RWPE1 (cell line): ENCODE measurements around the gene AFF1.

Experiments
- CTCF ChIA-PET: fragments of 350-600 bp; sonication (Branson Sonifier 250); formaldehyde crosslinking; extraction: SDS; loops from one replicate; lab custom pipeline; 2021; lab: Yijun Ruan, JAX
- POLR2A ChIA-PET: fragments of 400-600 bp; formaldehyde crosslinking; extraction: SDS; loops from one replicate; lab custom pipeline; 2020; ENCODE audit warnings: antibody characterized with exemption; ENCODE audit not compliant: low non-redundant PET; lab: Yijun Ruan, JAX
- DNase-seq: peaks from one replicate; pipeline ENCODE4 v3.0.0; 2012; ENCODE audit warnings: low spot score
- H3K27ac ChIP-seq: fragments of 450-650 bp; 2 replicates; pipeline ENCODE4 v1.5.1; 2017
- TF ChIP-seq, protein P1 (sequence below): fragments of 450-650 bp; conservative IDR thresholded peaks from 2 replicates; pipeline ENCODE4 v1.5.1; 2017; ENCODE audit warnings: low read depth, mild to moderate bottlenecking

The AFF1 gene

DNA sequence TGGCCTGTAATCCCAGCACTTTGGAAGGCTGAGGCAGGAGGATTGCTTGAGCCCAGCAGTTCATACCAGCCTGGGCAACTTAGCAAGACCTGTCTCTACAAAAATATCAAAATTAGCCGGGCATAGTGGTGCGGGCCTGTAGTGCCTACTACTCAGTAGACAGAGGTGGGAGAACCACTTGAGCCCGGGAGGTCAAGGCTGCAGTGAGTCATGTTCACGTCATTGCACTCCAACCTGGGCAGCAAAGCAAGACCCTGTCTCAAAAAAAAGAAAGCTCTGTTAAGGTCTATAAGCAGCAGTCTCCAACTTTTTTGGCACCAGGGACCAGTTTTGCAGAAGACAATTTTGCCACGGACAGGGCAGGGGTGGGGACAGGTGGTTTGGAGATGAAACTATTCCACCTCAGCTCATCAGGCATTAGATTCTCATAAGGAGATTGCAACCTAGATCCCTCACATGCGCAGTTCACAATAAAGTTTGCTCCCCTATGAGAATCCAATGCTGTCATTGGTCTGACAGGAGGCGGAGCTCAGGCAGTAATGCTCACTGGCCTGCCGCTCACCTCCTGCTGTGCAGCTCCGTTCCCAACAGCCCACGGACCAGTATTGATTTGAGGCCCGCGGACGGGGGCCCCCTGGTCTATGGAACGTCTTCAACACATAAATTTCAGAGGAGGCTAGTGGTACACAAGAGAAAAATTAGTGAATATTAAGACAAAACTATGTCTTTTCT lies 217.7 kb downstream of the AFF1 start:
- CTCF ChIA-PET = no interaction called here
- TF ChIP-seq, protein P1, sequence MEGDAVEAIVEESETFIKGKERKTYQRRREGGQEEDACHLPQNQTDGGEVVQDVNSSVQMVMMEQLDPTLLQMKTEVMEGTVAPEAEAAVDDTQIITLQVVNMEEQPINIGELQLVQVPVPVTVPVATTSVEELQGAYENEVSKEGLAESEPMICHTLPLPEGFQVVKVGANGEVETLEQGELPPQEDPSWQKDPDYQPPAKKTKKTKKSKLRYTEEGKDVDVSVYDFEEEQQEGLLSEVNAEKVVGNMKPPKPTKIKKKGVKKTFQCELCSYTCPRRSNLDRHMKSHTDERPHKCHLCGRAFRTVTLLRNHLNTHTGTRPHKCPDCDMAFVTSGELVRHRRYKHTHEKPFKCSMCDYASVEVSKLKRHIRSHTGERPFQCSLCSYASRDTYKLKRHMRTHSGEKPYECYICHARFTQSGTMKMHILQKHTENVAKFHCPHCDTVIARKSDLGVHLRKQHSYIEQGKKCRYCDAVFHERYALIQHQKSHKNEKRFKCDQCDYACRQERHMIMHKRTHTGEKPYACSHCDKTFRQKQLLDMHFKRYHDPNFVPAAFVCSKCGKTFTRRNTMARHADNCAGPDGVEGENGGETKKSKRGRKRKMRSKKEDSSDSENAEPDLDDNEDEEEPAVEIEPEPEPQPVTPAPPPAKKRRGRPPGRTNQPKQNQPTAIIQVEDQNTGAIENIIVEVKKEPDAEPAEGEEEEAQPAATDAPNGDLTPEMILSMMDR = no peak
- H3K27ac ChIP-seq = no peak overlapping the region
- no peak for DNase-seq
- POLR2A ChIA-PET = no interaction called here

DNA sequence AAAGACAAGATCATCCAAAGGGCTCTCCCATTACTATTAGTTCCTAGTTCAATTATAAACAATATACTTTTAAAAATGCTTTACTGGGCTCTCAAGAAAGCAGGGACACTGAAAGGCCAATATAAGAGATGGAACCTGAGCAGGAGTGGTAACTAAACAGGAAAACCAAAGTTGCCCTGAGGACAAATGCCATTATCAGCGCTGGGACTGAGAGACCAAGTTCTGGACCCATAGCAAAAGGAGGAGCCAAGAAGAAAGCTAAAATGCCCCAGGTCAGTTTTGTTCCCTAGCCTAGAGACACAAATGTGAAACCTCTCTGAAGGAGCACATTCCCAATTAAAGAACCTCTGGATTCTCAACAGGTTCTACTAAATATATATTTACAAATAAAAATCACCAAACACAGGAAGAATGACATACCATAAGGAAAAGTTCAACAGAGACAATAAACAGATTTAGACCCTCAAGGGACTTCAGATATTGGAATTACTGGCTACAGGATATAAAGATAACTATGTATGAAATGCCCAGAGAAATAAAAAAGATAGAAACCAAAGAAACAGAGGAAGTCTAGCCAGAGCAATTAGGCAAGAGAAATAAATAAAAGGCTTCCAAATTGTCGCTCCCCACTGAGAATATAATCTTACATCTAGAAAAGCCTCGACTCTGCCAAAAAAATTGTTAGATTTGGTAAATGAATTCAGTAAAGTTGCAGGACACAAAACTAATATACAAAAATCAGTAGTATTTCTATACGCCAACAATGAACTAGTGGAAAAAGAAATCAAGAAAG lies 218.5 kb downstream of the AFF1 start:
- ChIA-PET POLR2A (no interaction called here), CTCF (no interaction called here)
- DNase-seq = no peak
- TF ChIP-seq, protein P1 = no peak
- H3K27ac ChIP-seq = no peak overlapping the region

DNA sequence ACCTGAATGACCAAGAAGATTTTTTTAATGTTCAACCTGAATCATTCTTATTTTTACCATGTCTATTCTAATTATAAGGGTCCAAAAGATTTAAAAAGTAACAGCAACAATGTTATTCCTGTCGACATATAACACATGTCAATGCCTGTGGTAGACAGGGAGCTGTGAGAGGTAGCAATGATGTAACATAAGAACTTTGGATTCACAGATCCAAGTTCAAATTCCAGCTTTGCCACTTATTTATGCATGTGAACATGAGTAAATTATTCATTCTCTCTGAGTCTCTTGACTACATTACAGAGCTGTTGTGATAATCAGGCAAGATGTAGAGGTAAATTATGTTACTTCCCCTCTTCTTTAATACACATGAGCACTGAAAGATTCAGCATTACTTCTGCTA lies 231.1 kb downstream of the AFF1 start:
- H3K27ac ChIP-seq = no peak overlapping the region
- CTCF ChIA-PET = interaction anchor here (0.5 kb wide), 1 partner anchor 560 kb away, joined by 3 read pairs; no protein-coding TSS in a partner anchor
- POLR2A ChIA-PET = no interaction called here

DNA sequence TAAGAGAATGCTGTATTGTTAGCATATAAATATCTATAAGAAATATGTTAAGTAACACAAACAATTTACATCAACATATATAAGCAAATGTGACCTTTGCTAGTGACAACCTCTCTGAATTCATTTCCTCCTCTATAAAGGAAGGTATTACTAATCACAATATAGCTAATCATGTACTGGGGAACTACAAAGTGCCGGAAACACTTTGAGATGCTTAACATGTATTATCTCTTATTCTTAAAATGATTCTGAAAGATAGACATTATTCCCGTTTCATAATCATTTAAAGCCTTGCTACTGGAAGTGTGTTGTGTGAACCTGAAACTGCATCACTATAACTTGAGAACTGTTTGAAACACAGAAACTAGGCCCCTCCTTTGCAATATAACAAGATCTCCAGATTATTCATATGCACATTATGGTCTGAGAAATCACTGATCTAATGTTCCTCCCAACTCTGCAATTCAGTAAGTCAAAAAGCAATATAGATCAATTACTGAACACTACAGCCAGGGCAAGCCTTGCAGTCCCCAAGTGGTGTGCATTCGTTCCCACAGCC lies 231.6 kb downstream of the AFF1 start:
- DNase-seq = no peak
- no peak overlapping the region for H3K27ac ChIP-seq
- POLR2A ChIA-PET = no interaction called here
- TF ChIP-seq, protein P1 = no peak
- CTCF ChIA-PET = no interaction called here

More for the DNA sequence above, 231.1 kb downstream of the AFF1 start:
- no peak for DNase-seq
- TF ChIP-seq, protein P1 = no peak

DNA sequence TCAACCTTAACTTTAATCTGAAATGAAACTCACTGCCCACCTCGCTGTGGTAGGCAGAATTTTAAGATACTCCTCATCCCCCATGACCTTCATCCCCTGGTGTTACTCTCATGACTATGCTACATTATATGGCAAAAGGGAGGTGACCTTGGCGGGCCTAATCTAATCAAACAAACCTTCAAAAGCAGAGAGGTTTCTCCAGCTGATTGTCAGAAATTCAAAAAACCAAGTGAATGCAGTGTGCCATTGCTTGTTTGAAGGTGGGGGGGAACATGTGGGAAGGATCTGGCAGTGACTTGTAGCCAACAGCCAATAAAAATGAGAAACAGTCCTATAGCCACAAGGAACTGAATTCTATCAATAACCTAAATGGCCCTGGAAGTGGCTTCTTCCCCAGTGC lies 237.1 kb downstream of the AFF1 start:
- TF ChIP-seq, protein P1 = no peak
- ChIA-PET POLR2A (no interaction called here), CTCF (interaction anchor here (0.7 kb wide), 1 partner anchor 10 kb away, joined by 3 read pairs; no protein-coding TSS in a partner anchor)
- H3K27ac ChIP-seq = no peak overlapping the region
- no peak for DNase-seq

DNA sequence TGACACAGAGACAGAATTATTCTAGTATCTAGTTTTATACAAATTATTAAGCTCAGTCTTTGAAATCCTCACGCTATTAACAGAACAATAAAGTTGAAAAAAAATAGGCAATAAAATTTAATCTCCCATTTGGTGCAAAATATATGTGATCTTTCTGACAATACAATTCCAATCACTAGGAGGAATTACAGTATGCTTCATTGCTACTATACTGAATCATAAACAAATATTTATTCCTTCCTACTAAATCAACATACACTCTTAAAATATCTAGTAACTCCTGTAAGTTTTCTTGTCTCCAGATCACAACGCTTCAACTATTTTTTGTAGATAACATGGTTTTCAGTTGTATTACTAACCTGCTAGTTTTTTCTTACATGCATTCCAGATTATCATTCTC lies 239.9 kb downstream of the AFF1 start:
- TF ChIP-seq, protein P1 = no peak
- POLR2A ChIA-PET = no interaction called here
- H3K27ac ChIP-seq = no peak overlapping the region
- DNase-seq = no peak
- CTCF ChIA-PET = no interaction called here
